ENCODE results near the gene AMPD1. TPM values are rescaled to one million over a fixed set of nuclear protein-coding genes. Genes with fewer than 3 reads are reported as not detected.

The AMPD1 gene
- total RNA-seq, 1 donor from 2014 or later = not detected

DNA sequence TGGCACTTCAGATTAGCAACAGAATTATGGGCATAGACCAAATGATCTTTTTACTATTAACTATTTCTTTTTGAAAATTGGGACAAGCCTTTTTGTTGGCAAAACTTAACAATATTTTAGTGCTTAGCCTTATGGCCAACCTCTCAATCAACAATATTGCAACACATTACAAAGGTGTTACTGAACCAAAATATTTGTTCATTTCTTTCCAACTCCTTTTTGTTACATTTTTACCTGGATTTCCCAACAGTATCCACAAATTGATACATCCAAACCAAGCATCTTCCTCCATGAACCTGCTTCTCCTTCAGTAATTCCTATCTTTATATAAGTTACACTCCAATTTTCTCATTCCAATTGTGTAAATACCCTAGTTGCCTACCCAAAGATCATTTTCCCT lies 1.5 kb upstream of the AMPD1 start:
- no peak for DNase-seq (ENCODE audit: low read depth)
- TF ChIP-seq, protein P1, sequence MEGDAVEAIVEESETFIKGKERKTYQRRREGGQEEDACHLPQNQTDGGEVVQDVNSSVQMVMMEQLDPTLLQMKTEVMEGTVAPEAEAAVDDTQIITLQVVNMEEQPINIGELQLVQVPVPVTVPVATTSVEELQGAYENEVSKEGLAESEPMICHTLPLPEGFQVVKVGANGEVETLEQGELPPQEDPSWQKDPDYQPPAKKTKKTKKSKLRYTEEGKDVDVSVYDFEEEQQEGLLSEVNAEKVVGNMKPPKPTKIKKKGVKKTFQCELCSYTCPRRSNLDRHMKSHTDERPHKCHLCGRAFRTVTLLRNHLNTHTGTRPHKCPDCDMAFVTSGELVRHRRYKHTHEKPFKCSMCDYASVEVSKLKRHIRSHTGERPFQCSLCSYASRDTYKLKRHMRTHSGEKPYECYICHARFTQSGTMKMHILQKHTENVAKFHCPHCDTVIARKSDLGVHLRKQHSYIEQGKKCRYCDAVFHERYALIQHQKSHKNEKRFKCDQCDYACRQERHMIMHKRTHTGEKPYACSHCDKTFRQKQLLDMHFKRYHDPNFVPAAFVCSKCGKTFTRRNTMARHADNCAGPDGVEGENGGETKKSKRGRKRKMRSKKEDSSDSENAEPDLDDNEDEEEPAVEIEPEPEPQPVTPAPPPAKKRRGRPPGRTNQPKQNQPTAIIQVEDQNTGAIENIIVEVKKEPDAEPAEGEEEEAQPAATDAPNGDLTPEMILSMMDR (IDR thresholded peaks at IDR 0.05; ENCODE audit: insufficient read depth, low read length, poor library complexity, severe bottlenecking) = no peak
- Histone ChIP-seq H3K27me3 (ENCODE audit: control insufficient read depth, insufficient read depth, low read length) (no peaks in the 10 kb centered on the region), H3K4me3 (ENCODE audit: low read depth, low read length) (no peak overlapping the region), H3K36me3 (ENCODE audit: control insufficient read depth, insufficient read depth, low read length) (no peaks in the 10 kb centered on the region)

DNA sequence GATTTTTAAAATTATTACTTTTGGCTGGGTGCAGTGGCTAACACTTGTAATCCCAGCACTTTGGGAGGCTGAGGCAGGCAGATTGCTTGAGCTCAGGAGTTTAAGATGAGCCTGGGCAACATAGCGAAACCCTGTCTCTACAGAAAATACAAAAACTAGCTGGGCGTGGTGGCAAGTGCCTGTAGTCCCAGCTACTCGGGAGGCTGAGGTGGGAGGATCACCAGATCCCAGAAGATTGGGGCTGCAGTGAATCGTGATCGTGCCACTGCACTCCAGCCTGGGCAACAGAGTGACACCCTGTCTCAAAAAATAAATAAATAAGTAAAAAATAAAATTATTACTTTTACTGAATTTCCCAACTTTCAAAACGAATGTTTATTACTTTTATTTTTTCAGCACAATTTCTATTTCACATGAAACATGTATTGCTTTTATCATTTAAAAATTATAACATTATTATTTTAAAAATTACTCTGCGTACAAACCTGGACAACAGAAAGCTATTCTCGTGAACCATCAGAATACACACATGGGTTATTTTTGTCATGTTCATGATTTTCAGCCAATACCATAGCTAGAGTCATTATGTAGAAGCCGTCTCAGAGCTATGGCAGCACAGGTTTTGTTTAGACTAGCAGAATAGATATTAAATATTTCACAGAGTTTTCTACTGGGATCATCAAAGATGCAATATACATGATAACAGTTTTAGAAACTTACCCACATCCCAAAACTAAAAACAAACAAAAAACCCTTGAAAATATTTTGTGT lies 621 bp downstream of the AMPD1 start:
- TF ChIP-seq, protein P1 (IDR thresholded peaks at IDR 0.05; ENCODE audit: insufficient read depth, low read length, poor library complexity, severe bottlenecking) = no peak
- Histone ChIP-seq H3K27me3 (ENCODE audit: control insufficient read depth, insufficient read depth, low read length) (no peaks in the 10 kb centered on the region), H3K4me3 (ENCODE audit: low read depth, low read length) (no peak overlapping the region), H3K36me3 (ENCODE audit: control insufficient read depth, insufficient read depth, low read length) (no peaks in the 10 kb centered on the region)
- no peak for DNase-seq (ENCODE audit: low read depth)

DNA sequence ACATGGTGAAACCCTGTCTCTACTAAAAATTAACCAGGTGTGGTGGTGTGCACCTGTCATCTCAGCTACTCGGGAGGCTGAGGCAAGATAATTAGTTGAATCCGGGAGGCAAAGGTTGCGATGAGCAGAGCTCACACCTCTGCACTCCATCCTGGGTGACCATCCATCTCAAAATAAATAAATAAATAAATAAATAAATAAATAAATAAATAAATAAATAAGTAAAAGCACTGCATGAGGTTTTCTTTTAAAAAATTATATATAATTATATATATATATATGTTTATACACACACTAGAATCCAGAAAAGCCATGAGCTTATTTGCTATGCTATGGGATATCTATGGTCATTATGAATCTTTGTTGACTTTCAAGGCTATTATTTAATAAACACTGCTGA lies 2.4 kb downstream of the AMPD1 start:
- no peak for DNase-seq (ENCODE audit: low read depth)
- Histone ChIP-seq H3K36me3 (ENCODE audit: control insufficient read depth, insufficient read depth, low read length) (no peaks in the 10 kb centered on the region), H3K27me3 (ENCODE audit: control insufficient read depth, insufficient read depth, low read length) (no peaks in the 10 kb centered on the region), H3K4me3 (ENCODE audit: low read depth, low read length) (no peak overlapping the region)
- TF ChIP-seq, protein P1 (IDR thresholded peaks at IDR 0.05; ENCODE audit: insufficient read depth, low read length, poor library complexity, severe bottlenecking) = no peak

DNA sequence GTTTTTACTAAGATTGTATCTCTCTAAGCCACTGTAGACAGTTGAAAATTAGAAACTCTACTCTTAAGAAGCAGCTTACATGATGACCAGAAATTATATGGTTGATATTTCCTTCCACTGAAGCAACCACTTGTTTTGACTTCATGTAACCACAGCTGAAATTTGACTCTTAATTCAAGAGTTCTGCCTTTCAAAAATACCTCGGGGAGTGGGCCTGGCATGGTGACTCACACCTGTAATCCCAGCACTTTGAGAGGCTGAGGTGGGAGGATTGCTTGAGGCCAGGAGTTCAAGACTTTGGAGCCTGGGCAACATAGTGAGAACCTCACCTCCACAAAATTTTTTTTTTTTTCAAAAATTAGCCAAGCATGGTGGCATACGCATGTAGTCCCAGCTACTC lies 4.3 kb downstream of the AMPD1 start:
- TF ChIP-seq, protein P1 (IDR thresholded peaks at IDR 0.05; ENCODE audit: insufficient read depth, low read length, poor library complexity, severe bottlenecking) = no peak
- no peak for DNase-seq (ENCODE audit: low read depth)
- no peaks in the 10 kb centered on the region for H3K36me3 ChIP-seq (ENCODE audit: control insufficient read depth, insufficient read depth, low read length)

DNA sequence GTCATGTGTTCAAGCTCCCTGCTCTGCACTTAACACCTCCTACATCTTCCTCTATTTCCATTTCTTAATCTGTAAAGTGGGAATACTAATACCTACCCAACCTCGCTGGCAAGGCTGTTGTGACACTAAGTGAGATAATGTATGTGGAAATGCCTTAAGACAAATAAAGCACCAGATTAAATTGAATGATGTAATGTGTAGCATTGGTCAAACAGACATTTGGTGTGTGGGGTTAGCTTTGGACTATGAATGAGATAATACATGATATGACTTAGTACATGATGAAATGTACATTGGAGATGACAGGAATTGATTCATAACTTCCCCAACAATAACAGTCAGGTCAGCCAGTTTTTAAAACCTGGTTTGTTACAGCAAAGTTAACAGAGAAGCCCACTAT lies 5.2 kb downstream of the AMPD1 start:
- no peak for DNase-seq (ENCODE audit: low read depth)
- H3K27me3 ChIP-seq (ENCODE audit: control insufficient read depth, insufficient read depth, low read length) = peaks cover 2% of the 10 kb centered on the region
- TF ChIP-seq, protein P1 (IDR thresholded peaks at IDR 0.05; ENCODE audit: insufficient read depth, low read length, poor library complexity, severe bottlenecking) = no peak
- H3K36me3 ChIP-seq (ENCODE audit: control insufficient read depth, insufficient read depth, low read length) = no peaks in the 10 kb centered on the region
- no peak overlapping the region for H3K4me3 ChIP-seq (ENCODE audit: low read depth, low read length)

More for the DNA sequence above, 4.3 kb downstream of the AMPD1 start:
- H3K27me3 ChIP-seq (ENCODE audit: control insufficient read depth, insufficient read depth, low read length) = peaks cover 2% of the 10 kb centered on the region
- no peak overlapping the region for H3K4me3 ChIP-seq (ENCODE audit: low read depth, low read length)

DNA sequence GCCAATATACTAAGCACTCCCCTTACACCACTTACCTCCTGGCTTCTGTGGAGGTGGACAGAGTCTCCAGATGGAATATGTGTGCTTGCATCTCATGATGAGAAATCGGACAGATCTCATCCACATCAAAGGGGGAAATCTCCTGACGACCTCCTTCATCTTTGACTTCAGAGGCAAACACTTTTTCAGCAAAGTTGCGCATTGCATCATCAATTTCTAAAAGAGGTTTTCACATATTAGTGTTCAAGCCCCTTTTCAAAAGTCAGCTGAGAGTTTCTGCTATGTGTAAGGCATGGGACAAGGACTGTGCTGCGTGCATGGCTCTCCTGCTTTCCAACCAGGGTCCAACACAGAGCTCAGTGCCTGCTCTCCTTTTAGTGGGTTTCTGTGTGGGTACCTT lies 6.8 kb downstream of the AMPD1 start:
- Histone ChIP-seq H3K27me3 (ENCODE audit: control insufficient read depth, insufficient read depth, low read length) (peaks cover 2% of the 10 kb centered on the region), H3K36me3 (ENCODE audit: control insufficient read depth, insufficient read depth, low read length) (no peaks in the 10 kb centered on the region), H3K4me3 (ENCODE audit: low read depth, low read length) (no peak overlapping the region)
- TF ChIP-seq, protein P1 (IDR thresholded peaks at IDR 0.05; ENCODE audit: insufficient read depth, low read length, poor library complexity, severe bottlenecking) = no peak
- DNase-seq (ENCODE audit: low read depth) = no peak

Data from kidney epithelial cell (primary cell).